GM18511 (cell line): Measurements from ENCODE around the gene MRPS7.

ENCODE experiments used
- ATAC-seq: cut with Tn5 transposase; IDR thresholded peaks from one replicate; pipeline ENCODE4 v1.9.1; 2021; ENCODE audit warnings: mild to moderate bottlenecking, moderate library complexity; ENCODE audit not compliant: unreplicated experiment

MRPS7 gene

DNA sequence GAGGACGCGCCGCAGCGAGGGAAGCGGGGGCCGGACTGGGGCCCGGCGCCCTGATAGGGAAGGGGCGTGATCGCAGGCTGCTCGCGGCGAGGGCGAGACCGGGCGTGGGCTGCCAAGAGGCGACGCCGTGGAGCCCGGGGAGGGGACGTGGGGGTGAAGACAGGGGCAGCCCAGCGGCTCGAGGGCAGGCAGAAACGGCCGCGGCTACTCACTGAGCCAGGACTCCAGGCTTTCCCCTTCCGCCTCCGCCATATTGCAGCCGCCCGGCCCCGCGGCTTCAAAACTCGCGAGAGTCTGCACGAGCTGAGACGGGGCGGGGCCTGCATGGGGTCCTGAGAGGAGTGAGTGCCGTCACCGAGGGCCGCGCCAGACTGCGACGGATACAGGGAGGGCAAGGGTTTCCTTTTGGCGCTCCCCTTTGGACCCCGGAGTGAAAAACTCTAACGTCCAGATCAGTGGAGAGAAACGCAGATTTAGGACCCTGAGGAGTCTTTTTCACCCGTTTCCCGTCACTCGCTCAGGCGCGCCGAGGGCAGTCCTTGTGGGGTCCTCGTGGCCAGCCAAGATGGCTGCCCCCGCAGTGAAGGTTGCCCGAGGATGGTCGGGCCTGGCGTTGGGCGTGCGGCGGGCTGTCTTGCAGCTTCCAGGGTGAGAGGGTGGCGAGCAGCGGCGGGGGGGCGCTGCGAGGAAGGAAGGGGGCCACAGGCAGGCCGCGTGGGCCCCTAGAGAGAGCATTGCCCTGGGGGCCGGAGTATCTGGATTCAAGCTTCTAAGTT is at the start of gene MRPS7, which contains the start of gene GGA3:
MRPS7 (plus strand) TSS at position 544 of the 776 bp plus-strand sequence; CDS start at position 566, 22 bp downstream.
GGA3 (minus strand) TSS at position 271 of the 776 bp plus-strand sequence; CDS start at position 252, 19 bp downstream.
- peak; percentile 93 for ATAC-seq

DNA sequence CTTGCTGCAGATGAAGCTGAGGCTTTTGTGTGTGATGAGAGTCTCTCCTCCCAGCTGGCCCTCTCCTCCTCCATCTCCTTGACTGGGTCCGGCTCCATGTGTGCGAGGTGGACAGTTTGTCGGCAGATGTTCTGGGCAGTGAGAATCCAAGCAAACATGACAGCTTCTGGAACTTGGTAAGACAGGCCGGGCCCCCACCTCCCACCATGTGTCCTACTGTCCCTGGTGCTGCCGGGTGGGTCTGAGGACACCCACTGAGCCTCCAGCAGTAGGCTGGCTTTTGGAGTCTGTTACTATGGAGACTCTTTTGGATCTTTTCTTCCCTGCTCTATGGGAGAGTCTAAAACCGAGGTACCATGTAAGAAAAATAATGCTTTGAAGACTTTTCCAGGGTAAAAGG is 43.5 kb upstream of the MRPS7 start:
- no peak for ATAC-seq

DNA sequence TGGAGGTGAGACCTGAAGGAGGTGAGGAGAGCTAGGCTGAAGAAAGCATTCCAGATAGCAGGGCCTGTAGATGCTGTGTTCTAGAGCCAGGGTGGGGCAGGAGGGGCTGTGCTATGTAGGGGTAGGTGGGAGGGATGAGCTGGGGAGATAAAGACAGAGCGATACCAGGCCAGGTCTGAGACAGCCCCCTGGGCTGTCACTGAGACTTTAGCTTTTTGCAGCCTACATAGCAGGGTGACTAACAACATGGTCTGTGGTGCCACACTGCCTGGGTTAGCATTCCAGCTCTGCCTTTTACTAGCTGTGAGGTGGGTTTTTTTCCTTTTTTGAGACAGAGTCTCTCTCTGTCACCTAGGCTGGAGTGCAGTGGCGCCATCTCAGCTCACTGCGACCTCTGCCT is 41.9 kb upstream of the MRPS7 start:
- no peak for ATAC-seq

DNA sequence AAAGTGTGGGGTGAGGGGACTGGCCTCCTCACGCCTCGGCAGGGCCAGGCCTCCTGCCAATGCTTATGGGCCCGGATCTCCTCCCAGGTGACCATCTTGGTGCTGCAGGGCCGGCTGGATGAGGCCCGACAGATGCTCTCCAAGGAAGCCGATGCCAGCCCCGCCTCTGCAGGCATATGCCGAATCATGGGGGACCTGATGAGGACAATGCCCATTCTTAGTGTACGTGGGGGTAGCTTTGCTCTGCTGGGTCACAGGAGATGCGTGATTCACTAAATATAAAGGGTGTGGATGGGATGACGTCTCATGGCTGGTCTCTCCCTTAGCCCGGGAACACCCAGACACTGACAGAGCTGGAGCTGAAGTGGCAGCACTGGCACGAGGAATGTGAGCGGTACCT is 36.7 kb upstream of the MRPS7 start:
- ATAC-seq = no peak

DNA sequence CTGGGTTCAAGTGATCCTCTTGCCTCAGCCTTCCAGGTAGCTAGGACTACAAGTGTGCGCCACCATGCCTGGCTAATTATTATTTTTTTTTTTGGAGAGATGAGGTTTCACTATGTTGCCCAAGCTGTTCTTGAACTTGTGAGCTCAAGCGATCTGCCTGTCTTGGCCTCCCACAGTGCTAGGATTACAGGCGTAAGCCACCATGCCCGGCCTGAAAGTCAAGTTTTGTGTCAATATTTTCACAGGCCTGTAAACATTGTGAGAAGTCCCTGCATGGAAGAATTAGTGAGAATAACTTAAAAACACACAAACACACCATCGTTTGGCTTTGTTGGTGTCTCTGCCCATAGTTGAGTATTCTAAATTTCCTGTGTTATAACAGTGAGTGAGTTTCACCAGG is 34.0 kb upstream of the MRPS7 start:
- ATAC-seq = no peak

DNA sequence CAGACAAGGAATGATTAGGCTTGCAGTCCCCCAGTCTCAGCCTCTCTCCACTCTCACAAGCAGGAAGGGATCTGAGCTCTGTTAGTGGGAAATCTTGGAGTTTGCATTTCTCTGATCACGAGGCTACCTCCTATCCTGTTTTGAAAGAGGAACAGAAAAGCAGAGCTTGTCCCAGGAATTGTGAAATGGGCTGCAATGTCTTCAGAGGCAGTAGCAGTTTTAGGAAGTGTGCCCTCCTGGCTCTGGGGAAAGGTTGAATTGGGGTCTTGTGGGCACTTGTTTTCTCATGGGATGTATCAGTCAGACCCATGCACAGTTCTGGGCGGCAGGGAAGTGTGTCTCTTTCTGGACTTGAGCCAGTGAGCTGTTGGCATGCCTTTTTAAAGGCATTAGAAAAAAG is 33.4 kb upstream of the MRPS7 start:
- ATAC-seq = no peak

DNA sequence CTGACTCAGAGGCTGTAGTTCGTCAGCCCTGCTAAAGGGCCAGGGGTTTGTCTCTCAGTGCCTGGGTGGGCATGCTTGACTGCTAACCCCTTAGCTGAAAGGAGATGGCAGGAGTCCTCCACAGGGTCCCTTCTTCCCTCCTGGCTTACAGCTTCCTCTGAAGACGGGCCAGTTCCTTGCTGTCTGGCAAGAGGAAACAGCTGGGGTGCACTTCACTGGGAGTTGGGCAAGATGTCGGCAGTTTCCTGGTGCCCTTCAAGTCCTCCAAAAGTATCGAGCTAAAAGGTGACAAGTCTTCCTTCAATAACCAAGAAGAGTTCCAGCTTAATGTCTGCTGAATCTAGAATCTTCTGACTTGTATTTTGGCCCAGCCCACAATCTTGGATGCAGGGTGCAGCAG is 32.8 kb upstream of the MRPS7 start:
- no peak for ATAC-seq

DNA sequence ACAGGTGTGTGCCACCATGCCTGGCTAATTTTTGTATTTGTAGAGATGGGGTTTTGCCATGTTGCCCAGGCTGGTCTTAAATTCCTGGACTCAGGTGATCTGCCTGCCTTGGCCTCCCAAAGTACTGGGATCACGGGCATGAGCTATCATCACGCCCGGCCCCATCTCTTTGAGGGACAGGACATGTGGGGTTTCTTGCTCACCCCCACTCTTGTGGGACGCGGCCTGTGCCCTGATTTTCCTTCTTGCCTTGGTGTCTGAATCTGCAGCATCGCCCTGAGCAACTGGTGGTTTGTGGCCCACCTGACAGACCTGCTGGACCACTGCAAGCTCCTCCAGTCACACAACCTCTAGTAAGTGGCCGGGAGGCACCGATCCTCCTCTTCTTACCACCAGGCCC is 30.6 kb upstream of the MRPS7 start:
- no peak for ATAC-seq

DNA sequence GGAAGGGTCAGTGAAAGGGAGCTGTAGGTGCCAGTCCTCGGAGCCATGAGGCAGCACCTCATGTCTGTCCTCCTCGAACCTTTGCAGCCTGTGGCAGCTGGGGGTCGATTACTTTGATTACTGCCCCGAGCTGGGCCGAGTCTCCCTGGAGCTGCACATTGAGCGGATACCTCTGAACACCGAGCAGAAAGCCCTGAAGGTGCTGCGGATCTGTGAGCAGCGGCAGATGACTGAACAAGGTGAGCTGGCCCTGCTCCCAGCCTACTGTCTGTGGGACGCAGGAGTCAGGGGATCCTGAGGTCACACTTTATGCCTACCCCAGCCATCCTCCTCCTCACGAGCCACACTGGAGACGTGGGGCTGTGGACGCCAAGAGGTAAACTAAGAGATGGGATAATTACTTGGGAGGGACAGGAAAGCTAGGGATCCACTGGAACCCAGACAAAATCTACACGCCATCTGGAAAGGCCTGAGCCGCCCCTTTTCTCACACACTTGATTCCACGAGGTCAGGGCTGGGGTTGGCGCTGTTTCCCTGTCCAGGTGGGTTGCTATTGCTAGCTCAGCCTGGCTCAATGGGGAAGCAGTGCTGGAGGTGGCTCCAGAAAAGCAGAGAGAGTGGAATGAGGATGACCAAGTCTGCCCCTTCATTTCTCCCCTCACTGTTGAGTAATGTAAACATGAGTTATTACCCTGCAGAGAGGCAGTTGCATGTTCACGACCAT is 29.8 kb upstream of the MRPS7 start:
- no peak for ATAC-seq

DNA sequence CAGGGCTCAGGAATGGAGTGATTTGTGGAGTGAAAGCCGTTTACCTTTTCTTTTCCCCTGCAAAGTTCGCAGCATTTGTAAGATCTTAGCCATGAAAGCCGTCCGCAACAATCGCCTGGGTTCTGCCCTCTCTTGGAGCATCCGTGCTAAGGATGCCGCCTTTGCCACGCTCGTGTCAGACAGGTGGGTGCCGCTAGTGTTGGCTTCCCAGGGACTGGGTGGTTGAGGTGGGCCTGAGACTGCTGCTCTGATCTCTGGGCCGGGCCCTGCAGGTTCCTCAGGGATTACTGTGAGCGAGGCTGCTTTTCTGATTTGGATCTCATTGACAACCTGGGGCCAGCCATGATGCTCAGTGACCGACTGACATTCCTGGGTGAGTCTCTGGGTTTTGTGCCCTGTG is 28.9 kb upstream of the MRPS7 start:
- ATAC-seq = no peak

DNA sequence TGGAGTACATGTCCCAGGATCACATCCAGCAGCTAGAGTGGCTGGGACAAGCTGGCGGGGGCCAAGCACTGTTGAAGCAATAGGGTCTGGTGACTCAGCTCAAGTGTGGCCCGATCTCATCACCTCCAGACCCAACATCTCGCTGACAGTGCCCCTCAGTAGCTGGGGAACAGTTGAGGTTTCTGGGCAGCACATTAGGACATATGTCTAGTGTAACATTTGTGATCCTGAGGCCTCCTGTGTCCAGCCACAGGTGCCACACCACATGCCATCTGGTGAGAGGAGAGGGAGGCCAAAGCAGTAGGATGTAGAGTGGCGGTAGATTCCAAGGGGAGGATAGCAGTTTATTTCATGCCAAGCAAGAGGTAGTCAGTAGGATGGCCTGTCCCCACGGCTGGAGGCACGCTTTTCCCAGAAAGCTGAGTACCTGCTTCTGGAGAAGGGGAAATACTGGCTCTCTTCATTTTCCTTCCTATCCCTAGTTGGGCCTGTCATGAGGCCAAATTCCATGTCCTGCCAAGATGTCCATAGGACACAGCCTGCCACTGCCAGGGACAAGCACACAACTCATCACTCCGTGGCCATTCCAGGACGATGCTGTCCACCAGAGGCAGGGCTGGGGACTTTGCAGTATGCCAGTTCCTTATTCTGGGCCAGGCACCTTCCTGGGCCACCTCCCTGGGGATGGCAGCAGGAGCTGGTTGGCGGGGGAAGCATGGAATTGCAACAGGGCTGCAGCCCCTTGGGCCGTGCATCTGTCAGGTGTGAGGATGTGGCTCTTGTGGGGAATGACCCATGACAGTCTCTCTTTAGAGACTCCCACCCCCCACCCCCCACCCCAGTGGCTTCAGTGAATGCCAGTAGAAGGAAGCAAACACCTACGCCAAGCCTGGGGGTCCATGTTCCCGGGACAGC is 24.3 kb upstream of the MRPS7 start:
- ATAC-seq = no peak

DNA sequence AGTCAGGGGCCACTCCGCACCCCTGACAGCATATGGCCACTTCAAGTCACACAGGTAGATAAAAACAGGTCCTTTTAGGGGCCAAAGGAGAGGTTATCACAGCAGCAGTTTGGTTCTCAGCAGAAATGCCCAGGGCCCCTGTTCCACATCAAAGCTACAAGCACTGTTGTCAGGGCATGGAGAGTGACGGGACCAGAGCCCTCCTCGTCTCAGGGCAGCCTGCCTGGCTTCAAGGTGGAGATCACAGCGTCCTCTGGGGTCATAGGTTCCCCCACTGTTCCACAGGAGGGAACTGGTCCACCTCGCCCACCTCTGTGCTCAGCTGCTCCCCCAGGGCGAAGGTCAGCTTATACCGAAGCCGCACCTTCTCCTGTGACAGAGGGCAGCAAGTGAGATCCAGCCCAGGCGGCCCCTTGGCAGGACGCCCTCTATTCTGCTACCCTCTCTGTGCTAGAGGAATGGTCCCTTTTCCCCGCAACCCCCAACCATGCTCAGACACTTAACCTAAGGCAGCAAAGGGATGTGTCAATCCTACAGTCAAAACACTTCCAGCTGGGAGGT is 23.6 kb upstream of the MRPS7 start:
- no peak for ATAC-seq

DNA sequence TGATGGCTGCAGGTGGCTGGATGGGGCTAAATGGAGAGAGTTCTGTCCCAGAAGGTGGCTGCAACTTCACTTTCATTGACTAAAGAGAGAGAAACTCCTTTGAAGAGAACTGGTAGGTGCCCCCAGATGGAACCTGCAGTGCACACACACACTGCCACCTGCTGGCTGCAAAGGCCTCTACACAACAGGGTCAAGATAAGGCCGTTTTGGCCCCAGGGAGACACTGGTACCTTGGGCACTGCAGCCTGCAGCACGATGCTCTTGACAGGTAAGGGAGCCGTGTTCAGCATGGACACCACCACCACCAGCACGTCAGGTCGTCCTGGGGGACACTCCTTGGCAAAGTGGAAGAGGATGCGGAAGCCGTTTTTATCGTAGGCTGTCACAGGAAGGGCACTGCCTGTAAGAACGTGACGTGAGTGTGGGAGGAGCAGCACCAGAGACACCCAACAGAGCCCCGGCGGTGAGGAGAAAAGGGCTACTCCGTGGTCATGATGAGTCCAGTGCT is 22.9 kb upstream of the MRPS7 start:
- no peak for ATAC-seq

DNA sequence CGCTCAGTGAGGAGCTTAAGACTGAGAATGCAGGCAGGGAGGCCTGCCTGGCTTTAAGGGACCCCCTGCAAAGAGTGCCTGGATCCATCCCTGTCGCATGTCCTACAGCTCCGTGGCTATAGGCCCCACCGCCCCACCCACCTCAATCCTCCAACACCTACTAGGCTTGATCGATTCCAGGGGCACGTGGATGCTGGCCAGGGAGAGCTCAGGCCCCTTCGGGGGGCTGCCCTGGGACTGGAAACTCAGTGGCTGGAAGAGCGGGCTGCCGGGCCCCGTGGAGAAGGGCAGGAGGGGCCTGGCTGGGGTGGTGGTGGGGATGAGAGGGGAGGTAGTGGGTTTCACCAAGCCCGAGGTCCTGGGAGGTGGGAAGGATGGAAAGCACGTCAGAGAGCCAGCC is 22.5 kb upstream of the MRPS7 start:
- no peak for ATAC-seq

DNA sequence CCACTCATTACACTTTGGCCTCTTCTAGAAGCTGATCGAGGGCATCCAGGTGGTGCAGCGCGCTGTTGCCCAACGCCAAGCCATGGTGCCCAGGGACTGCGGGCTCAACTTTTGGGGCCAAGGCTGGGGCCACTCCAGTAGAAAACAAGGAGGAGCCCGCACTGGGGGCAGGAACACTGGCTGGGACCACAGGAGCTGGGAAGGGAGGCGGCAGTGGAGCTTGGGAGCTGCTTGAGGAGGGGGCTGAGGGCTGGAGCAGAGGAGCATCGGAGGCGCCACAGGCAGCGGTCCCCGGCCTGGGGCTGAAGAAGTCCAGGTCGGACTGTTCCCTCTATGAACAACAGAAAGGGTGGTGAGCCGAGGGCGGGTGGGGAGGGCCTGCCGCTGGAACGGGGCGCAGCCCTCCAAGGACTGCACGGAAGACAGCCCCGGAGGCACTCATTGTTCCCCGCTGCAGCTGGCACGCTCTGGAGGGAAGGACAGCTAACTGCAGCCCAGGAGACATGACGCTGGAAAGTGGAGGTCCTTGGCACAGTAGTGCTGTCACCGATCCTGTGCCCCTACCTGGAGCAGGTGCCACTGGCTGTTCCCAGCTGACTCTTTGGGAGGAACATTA is 21.8 kb upstream of the MRPS7 start:
- no peak for ATAC-seq

DNA sequence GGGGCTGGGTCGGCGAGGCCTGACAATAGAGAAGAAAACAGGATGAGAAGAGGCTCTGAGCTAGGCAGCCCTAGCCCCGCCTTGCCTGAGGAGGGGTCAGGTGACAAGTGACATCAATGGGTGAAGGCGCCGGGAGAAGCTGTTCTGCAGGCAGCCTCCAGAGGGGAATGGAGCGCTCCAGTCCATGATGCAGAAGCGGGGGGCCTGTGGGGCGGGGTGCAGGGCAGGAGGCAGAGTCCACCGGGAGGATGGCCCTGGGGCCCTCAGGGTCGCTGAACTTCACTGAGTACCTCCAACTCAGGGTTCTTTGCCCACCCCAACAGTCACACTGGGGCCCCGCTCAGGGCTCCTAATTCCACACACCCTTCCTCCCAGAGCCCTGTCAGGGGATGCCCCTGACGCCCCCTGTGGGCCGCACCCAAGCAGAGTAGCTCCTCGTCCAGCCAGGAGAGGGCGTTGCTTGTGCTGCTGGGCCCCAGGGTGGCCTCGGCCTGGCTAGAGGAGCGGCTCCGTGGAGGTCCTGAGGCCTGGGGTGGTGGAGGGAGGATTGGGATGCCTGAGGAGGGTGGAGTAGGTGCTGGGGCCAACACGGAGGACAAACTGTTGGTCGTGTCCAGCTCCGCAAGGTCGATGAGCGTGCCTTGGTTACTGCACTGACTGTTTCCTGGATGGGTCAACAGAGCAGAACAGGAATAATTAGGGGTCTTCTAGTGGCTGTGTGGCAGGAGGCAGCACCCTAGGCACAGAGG is 21.1 kb upstream of the MRPS7 start:
- no peak for ATAC-seq

DNA sequence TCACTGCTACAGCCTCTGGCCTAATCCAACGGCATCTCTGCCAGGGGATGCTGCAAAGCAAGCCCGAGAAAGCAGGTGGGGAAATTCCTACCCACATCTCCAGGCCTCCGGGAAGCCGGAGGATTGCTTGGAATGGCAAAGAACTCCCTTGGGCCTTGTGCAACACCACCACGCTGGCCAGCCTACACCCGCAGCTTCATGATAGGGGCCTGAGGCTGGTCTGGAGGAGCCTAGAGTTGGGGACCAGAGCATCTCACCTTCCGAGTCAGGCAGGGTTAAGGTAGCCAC is 20.6 kb upstream of the MRPS7 start:
- no peak for ATAC-seq

DNA sequence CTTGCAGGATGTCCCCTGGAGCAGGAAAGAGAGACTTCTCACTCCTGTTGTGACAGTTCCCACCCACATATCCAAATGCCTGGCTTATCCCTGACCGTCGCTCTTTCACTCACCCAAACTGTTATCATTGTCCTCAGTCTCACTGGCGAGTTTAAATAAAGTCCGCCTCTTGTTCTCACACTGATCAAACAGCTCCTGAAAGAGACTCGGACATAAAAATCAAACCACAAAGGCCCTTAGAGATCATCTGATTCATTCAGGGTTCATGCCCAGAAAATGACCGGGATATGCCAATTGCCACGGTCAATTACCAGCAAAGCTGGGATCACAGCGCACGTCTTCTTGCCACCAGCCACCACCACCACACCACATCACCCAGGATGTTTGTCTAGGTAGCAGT is 20.2 kb upstream of the MRPS7 start:
- ATAC-seq = no peak

DNA sequence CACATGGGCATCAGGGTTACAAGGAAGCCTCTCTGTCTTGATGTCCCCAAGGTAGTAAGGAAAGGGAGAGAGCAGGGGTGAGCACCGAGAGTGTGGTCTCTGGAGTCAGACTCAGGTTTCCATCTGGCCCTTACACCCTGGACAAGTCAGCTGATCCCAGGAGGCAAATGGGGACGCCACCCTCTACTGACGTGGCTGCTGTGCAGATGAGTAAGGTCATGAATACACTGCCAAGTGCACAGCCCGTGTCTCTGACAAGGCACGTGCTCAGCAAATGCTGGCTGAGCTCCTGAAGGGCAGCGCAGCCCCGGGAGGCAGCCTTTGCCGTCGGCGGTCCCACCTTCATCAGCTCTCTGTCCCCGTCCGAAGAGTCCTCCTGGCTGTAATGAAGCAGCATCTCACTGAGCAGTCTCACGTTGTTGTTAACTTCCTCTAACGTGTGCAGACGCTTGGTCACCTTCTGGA is 19.7 kb upstream of the MRPS7 start:
- ATAC-seq = no peak
